ENCODE measurements around the gene PLCB3.

GRCh38 chr11:64284962-64285884 is 33.9 kb downstream of the PLCB3 start, which contains the start of gene GPR137:
- TF ChIP-seq CTCF (IDR thresholded peaks at IDR 0.05; ENCODE audit: insufficient read depth, low read length) (no peak), POLR2AphosphoS5 (IDR thresholded peaks at IDR 0.05; ENCODE audit: low read depth) (peak; percentile 13; the same call in 1 of the 2 replicates), REST (IDR thresholded peaks at IDR 0.05; ENCODE audit: insufficient replicate concordance, low read depth) (no peak), GABPA (IDR thresholded peaks at IDR 0.05; ENCODE audit: low read depth) (no peak)

Measured in HL-60 (cell line).